ENCODE data around the gene ECE1.
"Not testable (repeated sequence)": the region's sequence is repeated elsewhere in the genome, so short reads cannot be mapped to it uniquely, and the experiment has no call there.

The ECE1 gene

GRCh38 chr1:21229246-21230000 is 60.8 kb downstream of the ECE1 start:
- TF ChIP-seq, protein P1, sequence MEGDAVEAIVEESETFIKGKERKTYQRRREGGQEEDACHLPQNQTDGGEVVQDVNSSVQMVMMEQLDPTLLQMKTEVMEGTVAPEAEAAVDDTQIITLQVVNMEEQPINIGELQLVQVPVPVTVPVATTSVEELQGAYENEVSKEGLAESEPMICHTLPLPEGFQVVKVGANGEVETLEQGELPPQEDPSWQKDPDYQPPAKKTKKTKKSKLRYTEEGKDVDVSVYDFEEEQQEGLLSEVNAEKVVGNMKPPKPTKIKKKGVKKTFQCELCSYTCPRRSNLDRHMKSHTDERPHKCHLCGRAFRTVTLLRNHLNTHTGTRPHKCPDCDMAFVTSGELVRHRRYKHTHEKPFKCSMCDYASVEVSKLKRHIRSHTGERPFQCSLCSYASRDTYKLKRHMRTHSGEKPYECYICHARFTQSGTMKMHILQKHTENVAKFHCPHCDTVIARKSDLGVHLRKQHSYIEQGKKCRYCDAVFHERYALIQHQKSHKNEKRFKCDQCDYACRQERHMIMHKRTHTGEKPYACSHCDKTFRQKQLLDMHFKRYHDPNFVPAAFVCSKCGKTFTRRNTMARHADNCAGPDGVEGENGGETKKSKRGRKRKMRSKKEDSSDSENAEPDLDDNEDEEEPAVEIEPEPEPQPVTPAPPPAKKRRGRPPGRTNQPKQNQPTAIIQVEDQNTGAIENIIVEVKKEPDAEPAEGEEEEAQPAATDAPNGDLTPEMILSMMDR (IDR thresholded peaks at IDR 0.05): no peak

GRCh38 chr1:21228224-21228623 is 62.0 kb downstream of the ECE1 start:
- DNase-seq (ENCODE audit: low spot score); H3K4me3 ChIP-seq; H3K27ac ChIP-seq: not testable (repeated sequence)

More at GRCh38 chr1:21229246-21230000, 60.8 kb downstream of the ECE1 start:
- no peak for DNase-seq (ENCODE audit: low spot score)
- Histone ChIP-seq H3K27ac (no peak overlapping the region), H3K4me3 (no peak overlapping the region)

DNA sequence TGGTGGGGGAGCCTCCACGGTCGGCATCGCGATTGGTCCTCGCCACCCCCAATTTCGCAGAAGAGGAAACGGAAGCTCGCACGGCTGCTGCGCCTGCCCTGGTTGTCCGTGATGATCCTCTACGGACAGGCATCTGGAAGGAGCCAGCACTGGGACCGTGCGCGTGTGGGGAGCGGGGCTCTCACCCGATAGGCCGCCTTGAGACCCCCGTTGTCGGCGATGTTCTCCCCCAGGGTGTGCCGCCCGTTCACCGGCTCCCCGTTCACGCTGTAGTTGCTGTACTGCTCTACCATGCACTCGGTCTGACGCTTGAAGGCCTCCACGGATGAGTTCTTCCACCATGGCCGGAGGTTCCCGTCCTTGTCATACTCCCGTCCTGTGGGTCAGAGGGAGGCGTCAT is 65.2 kb downstream of the ECE1 start:
- TF ChIP-seq, protein P1 (IDR thresholded peaks at IDR 0.05): no peak
- no peak for DNase-seq (ENCODE audit: low spot score)

DNA sequence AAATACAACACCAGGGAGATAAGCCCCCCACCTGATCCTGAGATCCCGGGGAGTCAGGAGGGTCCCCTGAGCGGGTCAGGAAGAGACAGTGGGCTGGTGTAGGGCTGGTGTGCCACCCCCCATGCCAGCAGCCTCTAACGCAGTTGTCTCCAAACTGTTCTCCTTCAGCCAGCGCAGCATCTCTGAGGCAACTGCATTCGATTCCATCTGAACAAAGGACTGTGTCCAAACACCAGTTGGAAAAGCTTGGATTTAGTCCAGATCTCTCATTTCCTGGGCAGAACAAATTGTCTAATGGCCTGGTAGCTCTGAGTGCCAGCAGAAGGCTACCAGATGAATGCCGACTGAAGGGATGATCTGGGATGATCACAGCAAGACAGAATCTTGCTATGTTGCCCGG is 69.4 kb downstream of the ECE1 start:
- Histone ChIP-seq H3K27ac (no peak overlapping the region), H3K4me3 (no peak overlapping the region)
- TF ChIP-seq, protein P1 (IDR thresholded peaks at IDR 0.05): no peak
- no peak for DNase-seq (ENCODE audit: low spot score)

More for the DNA sequence above, 65.2 kb downstream of the ECE1 start:
- Histone ChIP-seq H3K4me3 (no peak overlapping the region), H3K27ac (no peak overlapping the region)

DNA sequence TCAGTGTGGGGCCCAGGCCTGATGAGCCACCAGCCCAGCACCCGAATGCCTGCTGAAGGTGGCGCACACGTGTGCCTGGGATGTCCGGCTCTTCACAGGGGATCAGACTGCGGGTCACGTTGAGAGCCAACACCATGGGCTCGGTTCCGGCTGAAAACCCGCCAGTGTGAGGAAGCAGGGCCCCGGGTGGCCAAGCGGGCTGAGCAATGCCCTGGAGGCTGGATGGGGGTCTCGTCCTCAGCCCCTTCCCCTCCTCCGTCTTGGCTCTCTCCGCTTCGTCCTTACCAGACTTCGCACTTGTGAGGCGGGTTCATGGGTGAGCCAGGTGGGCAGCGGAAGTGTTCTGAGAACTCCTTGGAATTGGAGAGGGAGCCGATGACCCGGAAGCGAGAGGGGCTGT is 70.6 kb downstream of the ECE1 start:
- no peak for DNase-seq (ENCODE audit: low spot score)
- TF ChIP-seq, protein P1 (IDR thresholded peaks at IDR 0.05): no peak
- H3K27ac ChIP-seq: no peak overlapping the region
- H3K4me3 ChIP-seq: no peak overlapping the region

DNA sequence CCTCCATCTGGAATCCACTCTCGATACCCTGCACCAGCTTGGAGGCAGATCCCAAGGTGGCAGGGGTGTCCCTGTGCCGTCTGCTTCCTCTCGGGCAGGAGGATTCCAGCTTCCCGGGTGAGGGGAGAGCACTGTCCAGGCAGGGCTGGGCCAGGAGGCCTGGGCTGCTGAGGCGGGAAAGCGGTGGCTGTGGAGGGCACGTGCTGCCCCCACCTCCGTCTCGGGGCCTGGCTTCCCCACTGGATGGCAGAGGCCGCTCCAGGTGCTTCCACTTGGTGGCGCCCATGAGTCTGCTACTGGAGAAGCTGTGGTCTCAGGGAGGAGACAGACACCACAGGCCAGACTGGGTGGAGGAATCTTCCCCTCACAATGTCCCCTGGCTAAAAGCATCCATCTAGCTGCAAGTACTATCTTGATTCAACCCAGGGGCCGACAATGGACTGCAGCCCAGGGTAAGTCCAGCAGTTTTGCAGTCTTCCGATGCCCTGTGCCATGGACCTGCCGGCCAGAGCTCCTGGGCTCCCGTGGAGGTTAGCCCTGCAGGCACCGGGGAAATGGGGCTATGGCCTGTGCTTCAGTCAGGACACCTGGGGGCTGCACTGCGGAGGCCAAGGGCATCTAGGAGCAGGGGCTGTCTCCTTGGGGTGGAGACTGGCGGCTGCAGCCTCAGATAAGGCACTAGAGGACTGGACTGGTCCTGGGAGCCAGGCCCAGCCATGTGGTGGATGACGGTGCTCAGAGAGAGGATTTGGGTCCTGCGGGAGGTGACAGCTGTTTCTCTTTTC is 72.3 kb downstream of the ECE1 start:
- DNase-seq (ENCODE audit: low spot score): no peak
- Histone ChIP-seq H3K4me3 (no peak overlapping the region), H3K27ac (peak overlapping the region in 1 of 2 donors; percentile 9)
- TF ChIP-seq, protein P1 (IDR thresholded peaks at IDR 0.05): no peak

GRCh38 chr1:21216835-21217811 is 73.1 kb downstream of the ECE1 start:
- H3K27ac ChIP-seq: peak overlapping the region in 1 of 2 donors; percentile 9
- TF ChIP-seq, protein P1 (IDR thresholded peaks at IDR 0.05): peak; percentile 61
- no peak overlapping the region for H3K4me3 ChIP-seq
- no peak for DNase-seq (ENCODE audit: low spot score)
